SK-N-SH (cell line): ENCODE results near the gene CENATAC.

Source experiments
- CTCF ChIP-seq: fragments of 200-600 bp; sonication (generic); IDR thresholded peaks from 2 replicates; pipeline ENCODE4 v1.6.1; 2017; ENCODE audit warnings: antibody characterized with exemption, mild to moderate bottlenecking, moderate library complexity
- FOSL2 ChIP-seq: IDR thresholded peaks from 2 replicates; pipeline ENCODE4 v1.4.0; 2012; ENCODE audit warnings: low read depth, mild to moderate bottlenecking, moderate library complexity, borderline replicate concordance
- MAX ChIP-seq: IDR thresholded peaks from 2 replicates; pipeline ENCODE4 v1.4.0; 2012; ENCODE audit warnings: low read depth
- MXI1 ChIP-seq: IDR thresholded peaks from 2 replicates; pipeline ENCODE4 v1.6.1; 2012; ENCODE audit warnings: mild to moderate bottlenecking, low read depth, low read length, improper control_type of control experiment
- POLR2AphosphoS5 ChIP-seq: IDR thresholded peaks from 2 replicates; pipeline ENCODE4 v1.6.1; 2012; ENCODE audit warnings: low read depth, low read length
- RXRA ChIP-seq: IDR thresholded peaks from 2 replicates; pipeline ENCODE4 v1.4.0; 2012; ENCODE audit warnings: low read depth, mild to moderate bottlenecking, borderline replicate concordance
- TAF1 ChIP-seq: IDR thresholded peaks from 2 replicates; pipeline ENCODE4 v1.6.1; 2012; ENCODE audit warnings: low read depth, mild to moderate bottlenecking, low read length, moderate library complexity, borderline replicate concordance
- YY1 ChIP-seq: IDR thresholded peaks from 2 replicates; pipeline ENCODE4 v1.4.0; 2012; ENCODE audit warnings: low read depth, mild to moderate bottlenecking
- TF ChIP-seq, protein P1 (sequence below): IDR thresholded peaks from 2 replicates; pipeline ENCODE4 v1.6.1; 2012; ENCODE audit warnings: mild to moderate bottlenecking, low read depth, low read length, moderate library complexity

GRCh38 chr11:118979434-118979833 is 18.5 kb upstream of the CENATAC start:
- TF ChIP-seq MXI1 (no peak), POLR2AphosphoS5 (no peak), CTCF (no peak), TAF1 (no peak), YY1 (no peak), MAX (no peak), FOSL2 (no peak), RXRA (no peak)
- TF ChIP-seq, protein P1, sequence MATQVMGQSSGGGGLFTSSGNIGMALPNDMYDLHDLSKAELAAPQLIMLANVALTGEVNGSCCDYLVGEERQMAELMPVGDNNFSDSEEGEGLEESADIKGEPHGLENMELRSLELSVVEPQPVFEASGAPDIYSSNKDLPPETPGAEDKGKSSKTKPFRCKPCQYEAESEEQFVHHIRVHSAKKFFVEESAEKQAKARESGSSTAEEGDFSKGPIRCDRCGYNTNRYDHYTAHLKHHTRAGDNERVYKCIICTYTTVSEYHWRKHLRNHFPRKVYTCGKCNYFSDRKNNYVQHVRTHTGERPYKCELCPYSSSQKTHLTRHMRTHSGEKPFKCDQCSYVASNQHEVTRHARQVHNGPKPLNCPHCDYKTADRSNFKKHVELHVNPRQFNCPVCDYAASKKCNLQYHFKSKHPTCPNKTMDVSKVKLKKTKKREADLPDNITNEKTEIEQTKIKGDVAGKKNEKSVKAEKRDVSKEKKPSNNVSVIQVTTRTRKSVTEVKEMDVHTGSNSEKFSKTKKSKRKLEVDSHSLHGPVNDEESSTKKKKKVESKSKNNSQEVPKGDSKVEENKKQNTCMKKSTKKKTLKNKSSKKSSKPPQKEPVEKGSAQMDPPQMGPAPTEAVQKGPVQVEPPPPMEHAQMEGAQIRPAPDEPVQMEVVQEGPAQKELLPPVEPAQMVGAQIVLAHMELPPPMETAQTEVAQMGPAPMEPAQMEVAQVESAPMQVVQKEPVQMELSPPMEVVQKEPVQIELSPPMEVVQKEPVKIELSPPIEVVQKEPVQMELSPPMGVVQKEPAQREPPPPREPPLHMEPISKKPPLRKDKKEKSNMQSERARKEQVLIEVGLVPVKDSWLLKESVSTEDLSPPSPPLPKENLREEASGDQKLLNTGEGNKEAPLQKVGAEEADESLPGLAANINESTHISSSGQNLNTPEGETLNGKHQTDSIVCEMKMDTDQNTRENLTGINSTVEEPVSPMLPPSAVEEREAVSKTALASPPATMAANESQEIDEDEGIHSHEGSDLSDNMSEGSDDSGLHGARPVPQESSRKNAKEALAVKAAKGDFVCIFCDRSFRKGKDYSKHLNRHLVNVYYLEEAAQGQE = no peak
